Astrocyte of the spinal cord (primary cell): Measurements from ENCODE around the gene NHEJ1.

ENCODE experiments used
- DNase-seq: peaks from one replicate; pipeline ENCODE4 v3.0.0; 2011; ENCODE audit warnings: low read depth, low spot score
- H3K4me3 ChIP-seq: 2 replicates; pipeline ENCODE4 v1.5.1; 2011; ENCODE audit warnings: low read depth, mild to moderate bottlenecking, low read length, moderate library complexity
- CTCF ChIP-seq: IDR thresholded peaks from 2 replicates; pipeline ENCODE4 v1.5.1; 2012; ENCODE audit warnings: low read depth, mild to moderate bottlenecking, low read length, inconsistent platforms
- in situ Hi-C: cut with HindIII; loops from 2 replicates; pipeline ENCODE4 v1.10.0; 2017; ENCODE audit warnings: low sequenced_read_pairs

Gene NHEJ1

GRCh38 chr2:219109471-219109870, 51.1 kb downstream of the NHEJ1 start:
- in situ Hi-C loops, result no loop called here
- no peak overlapping the region for H3K4me3 ChIP-seq
- TF ChIP-seq CTCF, result no peak
- DNase-seq, result no peak

DNA sequence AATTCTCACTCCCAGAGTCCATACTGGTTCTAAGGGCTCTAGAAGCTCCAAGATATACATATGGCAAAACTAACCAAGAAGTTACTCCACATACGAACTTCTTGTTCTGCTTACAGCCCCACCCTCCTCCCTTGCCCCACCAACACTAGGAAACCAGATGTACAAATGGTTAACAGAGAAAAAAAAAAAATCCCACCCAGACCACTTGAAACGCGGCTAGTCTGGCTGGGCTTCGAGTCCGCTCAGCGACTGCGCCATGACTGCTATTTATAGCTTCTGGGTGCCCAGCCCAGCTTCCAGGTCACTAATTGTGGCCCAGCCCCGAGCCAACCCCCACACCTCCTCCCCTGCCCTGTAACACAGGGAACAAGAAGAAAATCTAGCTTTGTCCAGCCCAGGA, 52.9 kb downstream of the NHEJ1 start:
- no peak for TF ChIP-seq CTCF
- no peak overlapping the region for H3K4me3 ChIP-seq
- in situ Hi-C loops, result no loop called here
- DNase-seq, result no peak

DNA sequence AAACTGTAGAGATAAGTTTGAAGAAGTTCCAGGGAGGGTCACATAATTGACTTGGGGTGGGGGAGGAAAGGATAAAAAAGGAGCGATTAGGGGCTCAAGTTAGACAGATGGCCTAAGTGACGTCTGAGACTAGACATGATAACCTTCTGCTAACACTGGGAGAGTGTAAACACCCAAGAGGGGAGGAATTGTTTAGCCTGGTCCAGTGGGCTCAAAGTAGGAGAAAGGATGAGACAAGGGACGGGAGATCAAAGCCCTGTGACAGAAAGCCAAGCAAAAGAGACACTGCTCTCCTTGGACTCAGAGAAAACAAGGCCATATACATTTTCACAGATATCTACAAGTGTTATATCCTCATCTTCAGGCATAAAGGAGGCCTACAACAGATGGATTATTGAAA, 54.4 kb downstream of the NHEJ1 start:
- DNase-seq, result no peak
- in situ Hi-C loops, result no loop called here
- H3K4me3 ChIP-seq, result no peak overlapping the region
- no peak for TF ChIP-seq CTCF

DNA sequence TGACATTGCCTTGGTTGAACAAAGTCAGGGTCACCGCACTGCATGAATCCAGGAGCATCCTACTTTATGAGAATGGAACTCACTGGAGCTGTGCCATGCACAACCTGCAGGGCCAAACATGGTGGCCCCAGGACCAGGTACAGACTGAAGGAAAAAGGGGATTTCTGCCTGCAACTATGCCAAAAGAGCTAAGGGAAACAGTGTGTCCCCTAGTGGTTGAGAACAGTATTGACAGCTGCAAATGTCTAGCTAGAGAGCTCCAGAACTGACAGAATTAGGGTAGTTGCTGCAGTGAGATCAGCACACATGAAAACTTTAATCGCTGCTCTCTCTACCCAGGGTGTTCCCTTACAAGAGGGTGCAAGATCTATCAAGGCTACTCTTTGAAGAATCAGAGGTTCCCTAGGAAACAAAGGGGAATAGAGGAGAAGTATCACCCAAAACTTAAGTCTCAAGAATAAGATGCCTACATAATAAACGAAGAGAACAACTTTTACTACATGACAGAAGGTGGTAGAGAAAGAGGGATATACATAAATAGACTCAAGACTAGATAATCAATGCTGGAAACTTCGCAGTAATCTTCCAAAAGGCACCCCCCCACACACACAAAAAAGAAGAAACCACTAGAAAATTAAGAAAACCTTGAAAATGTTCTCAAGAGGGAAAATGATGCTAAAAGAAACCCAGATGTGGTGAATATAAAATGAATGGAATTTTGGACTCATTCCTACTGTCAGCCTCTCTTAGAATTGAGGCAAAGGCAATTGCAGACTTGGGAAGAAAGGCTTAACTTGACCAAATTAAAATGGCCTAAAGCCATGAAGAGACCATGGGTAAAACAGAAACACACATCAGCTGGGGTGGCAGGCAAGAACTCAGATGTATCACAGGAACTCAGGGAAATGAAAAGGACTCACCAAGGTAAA, 56.2 kb downstream of the NHEJ1 start:
- peak; percentile 85 for TF ChIP-seq CTCF
- no peak overlapping the region for H3K4me3 ChIP-seq
- in situ Hi-C loops, result no loop called here
- peak; percentile 36 for DNase-seq

DNA sequence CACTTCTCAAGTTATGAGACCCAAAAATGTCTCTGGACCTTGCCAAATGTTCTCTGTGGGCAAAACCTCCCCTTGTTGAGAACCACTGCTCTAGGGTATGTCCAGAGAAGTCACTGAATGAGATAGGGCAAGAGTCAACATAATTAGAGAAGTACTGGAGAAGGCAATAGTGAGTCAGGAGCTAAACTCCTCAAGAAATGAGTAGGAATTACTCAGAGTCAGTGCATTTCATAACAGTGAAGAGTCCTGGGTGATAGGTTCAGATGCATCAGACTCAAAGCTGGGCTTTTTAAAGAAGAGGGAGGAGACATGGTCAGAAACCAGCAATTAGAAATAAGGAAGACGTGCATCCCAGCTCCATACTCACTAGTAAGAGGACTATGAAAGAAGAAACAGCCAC, 61.3 kb downstream of the NHEJ1 start:
- TF ChIP-seq CTCF, result no peak
- in situ Hi-C loops, result no loop called here
- H3K4me3 ChIP-seq, result no peak overlapping the region
- no peak for DNase-seq

GRCh38 chr2:219095406-219095935, 65.1 kb downstream of the NHEJ1 start:
- DNase-seq, result no peak
- H3K4me3 ChIP-seq, result no peak overlapping the region
- TF ChIP-seq CTCF, result no peak
- in situ Hi-C loops, result no loop called here
